CD4-positive, alpha-beta T cell treated with Interleukin-17A for 1 hour (primary cell): Measurements from ENCODE around the gene SMIM17.
"Not testable (repeated sequence)": the region's sequence is repeated elsewhere in the genome, so short reads cannot be mapped to it uniquely, and the experiment has no call there.

Experiments
- DNase-seq: peaks from one replicate; pipeline ENCODE4 v3.0.0-alpha.2; 2020

The SMIM17 gene

GRCh38 chr19:56661248-56661647 lies 18.3 kb downstream of the SMIM17 start:
- DNase-seq, result no peak

- no peak for DNase-seq
These were observed 21.1 kb downstream of the SMIM17 start for GRCh38 chr19:56663931-56664500.

- no peak for DNase-seq
These were observed 21.6 kb downstream of the SMIM17 start for GRCh38 chr19:56664511-56664910.

DNA sequence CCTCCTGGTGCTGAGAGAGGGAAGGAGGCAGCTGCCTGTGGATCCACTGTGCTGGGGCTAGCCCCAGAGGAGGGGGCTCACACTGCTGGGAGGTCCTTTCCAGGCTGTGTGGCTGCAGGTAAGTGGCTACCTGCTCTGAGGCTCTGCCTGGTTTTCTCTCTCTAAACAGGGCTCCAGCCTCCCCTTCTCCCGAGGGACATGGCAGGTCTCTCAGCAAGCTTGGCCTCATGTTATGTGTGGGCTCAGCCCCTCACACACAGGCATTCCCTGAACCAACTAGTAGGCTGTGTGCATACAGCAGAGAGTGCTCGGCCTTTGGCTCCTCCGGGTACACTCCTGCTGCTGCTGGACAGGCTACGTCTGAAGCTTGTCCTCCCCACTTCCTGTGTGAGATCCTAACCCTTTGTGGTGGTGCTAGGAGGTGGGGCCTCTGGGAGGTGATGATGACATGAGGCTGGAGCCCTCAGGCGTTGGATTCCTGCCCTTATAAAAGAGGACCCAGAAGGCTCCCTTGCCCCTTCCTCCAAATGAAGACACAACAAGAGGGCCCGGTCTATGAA lies 24.4 kb downstream of the SMIM17 start:
- no peak for DNase-seq

GRCh38 chr19:56668676-56669075 lies 25.7 kb downstream of the SMIM17 start:
- no peak for DNase-seq

GRCh38 chr19:56670401-56670960 lies 27.5 kb downstream of the SMIM17 start:
- no peak for DNase-seq

- no peak for DNase-seq
These were observed 28.1 kb downstream of the SMIM17 start for GRCh38 chr19:56670961-56671612.

GRCh38 chr19:56671613-56671994 lies 28.6 kb downstream of the SMIM17 start, which contains the start of gene ZNF835:
Gene ZNF835, minus strand, starts transcription at chr19:56671757. Its CDS starts 6,559 bp downstream, at chr19:56665198.
- DNase-seq, result peak; percentile 86

DNA sequence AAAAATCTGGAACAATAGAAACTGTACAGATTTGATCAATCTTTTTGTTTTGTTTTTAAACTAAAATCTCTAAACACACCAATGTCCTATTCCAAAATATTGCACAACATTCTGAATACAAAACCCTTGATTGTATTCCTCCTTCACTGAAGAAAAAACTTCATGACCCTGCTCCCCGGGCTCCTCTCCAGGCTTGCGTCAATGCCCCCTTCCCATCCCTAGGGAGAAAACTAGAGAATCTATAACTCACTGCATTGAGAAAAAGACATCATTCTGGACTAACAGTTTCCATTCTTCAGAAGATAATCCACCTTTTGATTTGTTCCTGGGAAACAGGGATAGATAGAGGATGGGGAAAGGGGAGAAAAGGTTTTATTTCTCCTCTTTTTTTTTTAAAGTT lies 29.7 kb downstream of the SMIM17 start:
- not testable (repeated sequence) for DNase-seq

- no peak for DNase-seq
These were observed 35.2 kb downstream of the SMIM17 start for GRCh38 chr19:56678205-56678604.

GRCh38 chr19:56681702-56682101 lies 38.7 kb downstream of the SMIM17 start:
- no peak for DNase-seq

GRCh38 chr19:56683116-56683515 lies 40.2 kb downstream of the SMIM17 start:
- no peak for DNase-seq

GRCh38 chr19:56687031-56687430 lies 44.1 kb downstream of the SMIM17 start:
- no peak for DNase-seq

- DNase-seq, result no peak
These were observed 46.2 kb downstream of the SMIM17 start for GRCh38 chr19:56689198-56689597.

- DNase-seq, result no peak
These were observed 47.7 kb downstream of the SMIM17 start for GRCh38 chr19:56690670-56691069.

- no peak for DNase-seq
These were observed 49.4 kb downstream of the SMIM17 start for GRCh38 chr19:56692206-56692895.

- no peak for DNase-seq
These were observed 56.6 kb downstream of the SMIM17 start for GRCh38 chr19:56699552-56699951.

DNA sequence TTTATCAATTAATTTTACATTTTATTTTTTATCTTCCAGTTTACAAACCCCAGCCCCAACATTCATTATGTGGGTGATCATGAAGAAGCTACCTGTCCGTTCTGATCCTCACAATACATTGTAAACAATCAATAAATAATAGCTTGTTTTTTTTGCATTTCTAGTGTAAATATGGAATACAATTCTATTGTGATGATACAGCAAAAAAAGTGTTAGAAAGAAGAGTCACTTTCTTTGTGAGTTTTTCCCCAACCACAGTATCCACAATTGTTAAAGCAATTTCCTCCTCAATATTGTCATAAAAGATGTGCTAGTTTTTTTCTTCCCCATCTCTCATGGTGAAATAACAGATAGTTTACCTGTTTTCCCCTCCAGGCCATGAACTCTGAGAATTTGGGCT lies 58.9 kb downstream of the SMIM17 start:
- no peak for DNase-seq

- DNase-seq, result no peak
These were observed 63.0 kb downstream of the SMIM17 start for GRCh38 chr19:56705939-56706338.
